Measurements from ENCODE around the gene TMEM53. TPM values are rescaled to one million over a fixed set of nuclear protein-coding genes. Genes with fewer than 3 reads are reported as not detected.
A peak's percentile ranks its signal among the peaks of the same experiment; 100 is the strongest.

Gene TMEM53
- total RNA-seq, 1 donor from 2014 or later = 11.5 TPM

- Histone ChIP-seq H3K4me1 (no peaks in the 10 kb centered on the region), H3K27me3 (ENCODE audit: low read depth) (no peaks in the 10 kb centered on the region), H3K36me3 (no peaks in the 10 kb centered on the region), H3K9me3 (replicated peaks) (no peaks in the 10 kb centered on the region), H3K4me3 (no peak overlapping the region), H3K27ac (replicated peaks) (no peak overlapping the region)
- DNase-seq = peak; percentile 22
- intact Hi-C loops (cut with micrococcal nuclease) = no loop called here
- no peak for TF ChIP-seq CTCF (IDR thresholded peaks at IDR 0.05; ENCODE audit: borderline replicate concordance)
These were observed 22.6 kb upstream of the TMEM53 start for GRCh38 chr1:44696789-44697345.

DNA sequence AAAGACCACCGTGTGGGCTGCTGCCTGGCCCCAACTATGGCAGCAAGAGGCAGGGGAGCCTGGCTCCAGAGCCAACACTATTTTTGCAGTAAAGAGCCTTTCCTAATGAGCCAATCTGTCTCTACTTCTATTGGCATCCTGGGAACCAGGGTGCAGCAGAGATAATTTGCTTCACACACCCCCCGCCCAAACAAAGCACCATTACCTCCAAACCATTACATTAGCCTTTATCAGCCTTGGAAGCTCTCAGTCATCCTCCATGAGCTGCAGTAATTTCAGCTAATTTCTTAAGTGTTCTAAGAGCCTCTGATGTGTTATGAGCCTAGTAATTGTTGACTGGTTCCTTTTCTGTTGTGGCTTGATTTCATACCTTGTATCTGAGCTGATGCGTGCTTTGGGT is 21.8 kb upstream of the TMEM53 start:
- Histone ChIP-seq H3K27ac (replicated peaks) (no peak overlapping the region), H3K4me3 (no peak overlapping the region), H3K9me3 (replicated peaks) (no peaks in the 10 kb centered on the region), H3K36me3 (no peaks in the 10 kb centered on the region), H3K4me1 (no peaks in the 10 kb centered on the region), H3K27me3 (ENCODE audit: low read depth) (no peaks in the 10 kb centered on the region)
- intact Hi-C loops (cut with micrococcal nuclease) = no loop called here
- no peak for DNase-seq
- no peak for TF ChIP-seq CTCF (IDR thresholded peaks at IDR 0.05; ENCODE audit: borderline replicate concordance)

- intact Hi-C loops (cut with micrococcal nuclease) = no loop called here
- Histone ChIP-seq H3K9me3 (replicated peaks) (no peaks in the 10 kb centered on the region), H3K27me3 (ENCODE audit: low read depth) (no peaks in the 10 kb centered on the region), H3K4me3 (no peak overlapping the region), H3K36me3 (no peaks in the 10 kb centered on the region), H3K4me1 (no peaks in the 10 kb centered on the region), H3K27ac (replicated peaks) (no peak overlapping the region)
- TF ChIP-seq CTCF (IDR thresholded peaks at IDR 0.05; ENCODE audit: borderline replicate concordance) = no peak
- DNase-seq = no peak
These were observed 21.4 kb upstream of the TMEM53 start for GRCh38 chr1:44695671-44696070.

- no peak for DNase-seq
- H3K36me3 ChIP-seq = no peaks in the 10 kb centered on the region
- no peak overlapping the region for H3K27ac ChIP-seq (replicated peaks)
- intact Hi-C loops (cut with micrococcal nuclease) = no loop called here
- H3K4me3 ChIP-seq = no peak overlapping the region
- H3K27me3 ChIP-seq (ENCODE audit: low read depth) = peaks cover 4% of the 10 kb centered on the region
- H3K9me3 ChIP-seq (replicated peaks) = no peaks in the 10 kb centered on the region
- no peaks in the 10 kb centered on the region for H3K4me1 ChIP-seq
- no peak for TF ChIP-seq CTCF (IDR thresholded peaks at IDR 0.05; ENCODE audit: borderline replicate concordance)
These were observed 20.7 kb upstream of the TMEM53 start for GRCh38 chr1:44694863-44695478.

GRCh38 chr1:44693900-44694299 is 19.6 kb upstream of the TMEM53 start:
- H3K4me1 ChIP-seq = no peaks in the 10 kb centered on the region
- no peak for TF ChIP-seq CTCF (IDR thresholded peaks at IDR 0.05; ENCODE audit: borderline replicate concordance)
- no peaks in the 10 kb centered on the region for H3K9me3 ChIP-seq (replicated peaks)
- H3K27me3 ChIP-seq (ENCODE audit: low read depth) = peaks cover 6% of the 10 kb centered on the region
- H3K4me3 ChIP-seq = no peak overlapping the region
- intact Hi-C loops (cut with micrococcal nuclease) = no loop called here
- H3K27ac ChIP-seq (replicated peaks) = no peak overlapping the region
- no peak for DNase-seq
- no peaks in the 10 kb centered on the region for H3K36me3 ChIP-seq

Data from left ventricle myocardium inferior (tissue), 1 donor.